ENCODE results near the gene STARD13.

The STARD13 gene

GRCh38 chr13:33112766-33113165 is 172.8 kb downstream of the STARD13 start:
- Histone ChIP-seq H2BK15ac (ENCODE audit: low read depth, poor library complexity, severe bottlenecking) (no peak overlapping the region), H2BK5ac (ENCODE audit: low read depth, low read length, poor library complexity, severe bottlenecking) (no peak overlapping the region), H3K4me1 (ENCODE audit: control insufficient read depth, insufficient read depth, low read depth, low read length) (peaks cover 15% of the 10 kb centered on the region), H4K8ac (ENCODE audit: low read length) (no peak overlapping the region), H4K91ac (ENCODE audit: low read length) (no peak overlapping the region), H3K4me3 (ENCODE audit: insufficient read depth in 1 of 2, low read depth in 1 of 2, low read length in 2 of 2) (no peak overlapping the region), H3K18ac (ENCODE audit: low read depth in 1 of 2, low read length in 2 of 2) (no peak overlapping the region), H3K36me3 (ENCODE audit: control insufficient read depth in 1 of 2, insufficient read depth in 2 of 2, low read depth in 1 of 2, low read length in 2 of 2) (peaks cover 45 to 70% of the 10 kb centered on the region in 2 experiments), H2BK12ac (ENCODE audit: low read length in 2 of 2) (no peak overlapping the region), H3K9ac (ENCODE audit: low read length) (no peak overlapping the region), H3K4ac (ENCODE audit: low read depth in 1 of 2, low read length in 2 of 2) (no peak overlapping the region), H3K27ac (ENCODE audit: low read length, poor library complexity, severe bottlenecking) (no peak overlapping the region), H3K9me3 (ENCODE audit: control insufficient read depth, low read length) (no peaks in the 10 kb centered on the region), H3K4me2 (ENCODE audit: low read length, poor library complexity, severe bottlenecking) (no peak overlapping the region), H2AFZ (ENCODE audit: low read depth, low read length) (no peak overlapping the region), H3K79me1 (replicated peaks; ENCODE audit: low read length, poor library complexity, severe bottlenecking) (peaks cover 11% of the 10 kb centered on the region), H2AK5ac (ENCODE audit: low read length, severe bottlenecking) (no peak overlapping the region), H3K23ac (ENCODE audit: low read length in 2 of 2) (no peak overlapping the region), H3K27me3 (ENCODE audit: control insufficient read depth in 1 of 2, insufficient read depth in 1 of 2, low read length in 2 of 2) (no peaks in the 10 kb centered on the region), H3K14ac (ENCODE audit: low read length in 2 of 2) (no peak overlapping the region), H2BK120ac (ENCODE audit: low read depth, low read length) (no peak overlapping the region)
- WGBS: 88% methylated on average over 12 of the region's 12 CpGs
- DNase-seq: no peak

- no peak overlapping the region for H2BK120ac ChIP-seq (ENCODE audit: low read depth, low read length)
- WGBS: 69% methylated on average over 9 of the region's 9 CpGs
- no peak overlapping the region for H2AK5ac ChIP-seq (ENCODE audit: low read length, severe bottlenecking)
- H3K4me3 ChIP-seq (ENCODE audit: insufficient read depth in 1 of 2, low read depth in 1 of 2, low read length in 2 of 2): no peak overlapping the region
- H3K23ac ChIP-seq (ENCODE audit: low read length in 2 of 2): no peak overlapping the region
- peaks cover 48 to 71% of the 10 kb centered on the region in 2 experiments for H3K36me3 ChIP-seq (ENCODE audit: control insufficient read depth in 1 of 2, insufficient read depth in 2 of 2, low read depth in 1 of 2, low read length in 2 of 2)
- H4K91ac ChIP-seq (ENCODE audit: low read length): no peak overlapping the region
- no peak overlapping the region for H2BK15ac ChIP-seq (ENCODE audit: low read depth, poor library complexity, severe bottlenecking)
- H3K4me2 ChIP-seq (ENCODE audit: low read length, poor library complexity, severe bottlenecking): no peak overlapping the region
- DNase-seq: no peak
- H3K27ac ChIP-seq (ENCODE audit: low read length, poor library complexity, severe bottlenecking): no peak overlapping the region
- no peaks in the 10 kb centered on the region for H3K9me3 ChIP-seq (ENCODE audit: control insufficient read depth, low read length)
- H4K8ac ChIP-seq (ENCODE audit: low read length): no peak overlapping the region
- no peak overlapping the region for H3K4ac ChIP-seq (ENCODE audit: low read depth in 1 of 2, low read length in 2 of 2)
- no peak overlapping the region for H2AFZ ChIP-seq (ENCODE audit: low read depth, low read length)
- no peak overlapping the region for H3K18ac ChIP-seq (ENCODE audit: low read depth in 1 of 2, low read length in 2 of 2)
- no peak overlapping the region for H3K14ac ChIP-seq (ENCODE audit: low read length in 2 of 2)
- H3K79me1 ChIP-seq (replicated peaks; ENCODE audit: low read length, poor library complexity, severe bottlenecking): peaks cover 14% of the 10 kb centered on the region
- H3K9ac ChIP-seq (ENCODE audit: low read length): peak overlapping the region; percentile 1
- no peaks in the 10 kb centered on the region for H3K27me3 ChIP-seq (ENCODE audit: control insufficient read depth in 1 of 2, insufficient read depth in 1 of 2, low read length in 2 of 2)
- peaks cover 15% of the 10 kb centered on the region for H3K4me1 ChIP-seq (ENCODE audit: control insufficient read depth, insufficient read depth, low read depth, low read length)
- H2BK12ac ChIP-seq (ENCODE audit: low read length in 2 of 2): no peak overlapping the region
- H2BK5ac ChIP-seq (ENCODE audit: low read depth, low read length, poor library complexity, severe bottlenecking): no peak overlapping the region
These were observed 174.0 kb downstream of the STARD13 start for GRCh38 chr13:33111414-33112110.

- H2AFZ ChIP-seq (ENCODE audit: low read depth, low read length): no peak overlapping the region
- WGBS: 97% methylated on average over 14 of the region's 14 CpGs
- H3K9ac ChIP-seq (ENCODE audit: low read length): peak overlapping the region; percentile 16
- no peak overlapping the region for H3K23ac ChIP-seq (ENCODE audit: low read length in 2 of 2)
- peaks cover 14% of the 10 kb centered on the region for H3K79me1 ChIP-seq (replicated peaks; ENCODE audit: low read length, poor library complexity, severe bottlenecking)
- no peak overlapping the region for H2BK120ac ChIP-seq (ENCODE audit: low read depth, low read length)
- H3K4me3 ChIP-seq (ENCODE audit: insufficient read depth in 1 of 2, low read depth in 1 of 2, low read length in 2 of 2): no peak overlapping the region
- H3K27ac ChIP-seq (ENCODE audit: low read length, poor library complexity, severe bottlenecking): no peak overlapping the region
- peak overlapping the region; percentile 46 for H2AK5ac ChIP-seq (ENCODE audit: low read length, severe bottlenecking)
- no peak overlapping the region for H2BK5ac ChIP-seq (ENCODE audit: low read depth, low read length, poor library complexity, severe bottlenecking)
- H3K4me2 ChIP-seq (ENCODE audit: low read length, poor library complexity, severe bottlenecking): no peak overlapping the region
- no peak overlapping the region for H2BK12ac ChIP-seq (ENCODE audit: low read length in 2 of 2)
- DNase-seq: no peak
- no peak overlapping the region for H3K4ac ChIP-seq (ENCODE audit: low read depth in 1 of 2, low read length in 2 of 2)
- peaks cover 15% of the 10 kb centered on the region for H3K4me1 ChIP-seq (ENCODE audit: control insufficient read depth, insufficient read depth, low read depth, low read length)
- H3K14ac ChIP-seq (ENCODE audit: low read length in 2 of 2): no peak overlapping the region
- H3K9me3 ChIP-seq (ENCODE audit: control insufficient read depth, low read length): no peaks in the 10 kb centered on the region
- peaks cover 54 to 71% of the 10 kb centered on the region in 2 experiments for H3K36me3 ChIP-seq (ENCODE audit: control insufficient read depth in 1 of 2, insufficient read depth in 2 of 2, low read depth in 1 of 2, low read length in 2 of 2)
- no peak overlapping the region for H4K91ac ChIP-seq (ENCODE audit: low read length)
- no peaks in the 10 kb centered on the region for H3K27me3 ChIP-seq (ENCODE audit: control insufficient read depth in 1 of 2, insufficient read depth in 1 of 2, low read length in 2 of 2)
- H3K18ac ChIP-seq (ENCODE audit: low read depth in 1 of 2, low read length in 2 of 2): peak overlapping the region in 1 of 2 experiments; percentile 23
- H4K8ac ChIP-seq (ENCODE audit: low read length): no peak overlapping the region
- no peak overlapping the region for H2BK15ac ChIP-seq (ENCODE audit: low read depth, poor library complexity, severe bottlenecking)
These were observed 174.7 kb downstream of the STARD13 start for GRCh38 chr13:33110713-33111413.

GRCh38 chr13:33110386-33110712 is 175.2 kb downstream of the STARD13 start:
- WGBS: over 99% methylated on average over 5 of the region's 5 CpGs
- Histone ChIP-seq H4K91ac (ENCODE audit: low read length) (no peak overlapping the region), H3K4me3 (ENCODE audit: insufficient read depth in 1 of 2, low read depth in 1 of 2, low read length in 2 of 2) (no peak overlapping the region), H2BK5ac (ENCODE audit: low read depth, low read length, poor library complexity, severe bottlenecking) (no peak overlapping the region), H3K36me3 (ENCODE audit: control insufficient read depth in 1 of 2, insufficient read depth in 2 of 2, low read depth in 1 of 2, low read length in 2 of 2) (peaks cover 56 to 71% of the 10 kb centered on the region in 2 experiments), H3K9me3 (ENCODE audit: control insufficient read depth, low read length) (no peaks in the 10 kb centered on the region), H3K27me3 (ENCODE audit: control insufficient read depth in 1 of 2, insufficient read depth in 1 of 2, low read length in 2 of 2) (no peaks in the 10 kb centered on the region), H3K4me2 (ENCODE audit: low read length, poor library complexity, severe bottlenecking) (no peak overlapping the region), H3K18ac (ENCODE audit: low read depth in 1 of 2, low read length in 2 of 2) (no peak overlapping the region), H3K79me1 (replicated peaks; ENCODE audit: low read length, poor library complexity, severe bottlenecking) (peaks cover 12% of the 10 kb centered on the region), H2AK5ac (ENCODE audit: low read length, severe bottlenecking) (peak overlapping the region; percentile 46), H3K27ac (ENCODE audit: low read length, poor library complexity, severe bottlenecking) (no peak overlapping the region), H4K8ac (ENCODE audit: low read length) (no peak overlapping the region), H2BK15ac (ENCODE audit: low read depth, poor library complexity, severe bottlenecking) (no peak overlapping the region), H3K9ac (ENCODE audit: low read length) (peak overlapping the region; percentile 16), H3K23ac (ENCODE audit: low read length in 2 of 2) (no peak overlapping the region), H2BK120ac (ENCODE audit: low read depth, low read length) (no peak overlapping the region), H3K14ac (ENCODE audit: low read length in 2 of 2) (no peak overlapping the region), H2BK12ac (ENCODE audit: low read length in 2 of 2) (no peak overlapping the region), H3K4me1 (ENCODE audit: control insufficient read depth, insufficient read depth, low read depth, low read length) (peaks cover 15% of the 10 kb centered on the region), H3K4ac (ENCODE audit: low read depth in 1 of 2, low read length in 2 of 2) (no peak overlapping the region), H2AFZ (ENCODE audit: low read depth, low read length) (no peak overlapping the region)
- no peak for DNase-seq
